OCI-LY3 (cell line): ENCODE measurements around the gene KRT9.
"Not testable (repeated sequence)": the region's sequence is repeated elsewhere in the genome, so short reads cannot be mapped to it uniquely, and the experiment has no call there.

Experiments used
- H2AFZ ChIP-seq: fragments of 200-600, 300-600 bp; shearing (Covaris generic); 2 replicates; pipeline ENCODE4 v1.6.0; 2014; ENCODE audit warnings: antibody characterized with exemption, low read depth, low read length
- H3K27ac ChIP-seq: fragments of 200-600, 300-600 bp; sonication (generic); 2 replicates; pipeline ENCODE4 v1.5.1; 2014; ENCODE audit warnings: mild to moderate bottlenecking, low read length, moderate library complexity, mixed read lengths
- H3K27me3 ChIP-seq: fragments of 200-600, 300-600 bp; sonication (generic); 2 replicates; pipeline ENCODE4 v1.6.1; 2014; ENCODE audit warnings: low read depth, low read length, mixed read lengths
- H3K36me3 ChIP-seq: fragments of 200-600, 300-600 bp; sonication (generic); replicated peaks from 2 replicates; pipeline ENCODE3; 2014; ENCODE audit warnings: low read depth, low read length, mixed read lengths
- H3K4me1 ChIP-seq: fragments of 300-600, 200-600 bp; sonication (generic); 2 replicates; pipeline ENCODE4 v1.6.1; 2014; ENCODE audit warnings: low read length, mixed read lengths
- H3K4me2 ChIP-seq: fragments of 200-600, 300-600 bp; sonication (generic); 2 replicates; pipeline ENCODE4 v1.6.1; 2014; ENCODE audit warnings: low read length, mixed read lengths
- H3K4me3 ChIP-seq: fragments of 300-600, 200-600 bp; sonication (generic); 2 replicates; pipeline ENCODE4 v1.5.1; 2014; ENCODE audit warnings: antibody characterized with exemption, mild to moderate bottlenecking, low read length, moderate library complexity
- H3K79me2 ChIP-seq: fragments of 300-600, 200-600 bp; shearing (Covaris generic); 2 replicates; pipeline ENCODE4 v1.6.1; 2014; ENCODE audit warnings: mild to moderate bottlenecking, low read length, mixed read lengths
- H3K9ac ChIP-seq: fragments of 300-600, 200-600 bp; shearing (Covaris generic); 2 replicates; pipeline ENCODE4 v1.6.0; 2014; ENCODE audit warnings: mild to moderate bottlenecking, low read length, moderate library complexity
- H3K9me3 ChIP-seq: fragments of 200-600, 300-600 bp; shearing (Covaris generic); 2 replicates; pipeline ENCODE4 v1.6.1; 2014; ENCODE audit warnings: low read length, mixed read lengths; ENCODE audit not compliant: insufficient read depth
- H4K20me1 ChIP-seq: fragments of 200-600, 300-600 bp; sonication (generic); 2 replicates; pipeline ENCODE4 v1.6.1; 2016; ENCODE audit warnings: low read length, mixed read lengths; ENCODE audit not compliant: insufficient read depth
- EZH2phosphoT487 ChIP-seq: fragments of 200-600 bp; shearing (Covaris generic); IDR thresholded peaks from 2 replicates; pipeline ENCODE4 v1.6.1; 2018; ENCODE audit warnings: antibody characterized with exemption, mixed run types, low read depth
- TF ChIP-seq, protein P1 (sequence below): fragments of 200-600, 300-600 bp; sonication (generic); IDR thresholded peaks from 2 replicates; pipeline ENCODE4 v1.5.1; 2014; ENCODE audit warnings: antibody characterized with exemption, low read length, low read depth

Gene KRT9

DNA sequence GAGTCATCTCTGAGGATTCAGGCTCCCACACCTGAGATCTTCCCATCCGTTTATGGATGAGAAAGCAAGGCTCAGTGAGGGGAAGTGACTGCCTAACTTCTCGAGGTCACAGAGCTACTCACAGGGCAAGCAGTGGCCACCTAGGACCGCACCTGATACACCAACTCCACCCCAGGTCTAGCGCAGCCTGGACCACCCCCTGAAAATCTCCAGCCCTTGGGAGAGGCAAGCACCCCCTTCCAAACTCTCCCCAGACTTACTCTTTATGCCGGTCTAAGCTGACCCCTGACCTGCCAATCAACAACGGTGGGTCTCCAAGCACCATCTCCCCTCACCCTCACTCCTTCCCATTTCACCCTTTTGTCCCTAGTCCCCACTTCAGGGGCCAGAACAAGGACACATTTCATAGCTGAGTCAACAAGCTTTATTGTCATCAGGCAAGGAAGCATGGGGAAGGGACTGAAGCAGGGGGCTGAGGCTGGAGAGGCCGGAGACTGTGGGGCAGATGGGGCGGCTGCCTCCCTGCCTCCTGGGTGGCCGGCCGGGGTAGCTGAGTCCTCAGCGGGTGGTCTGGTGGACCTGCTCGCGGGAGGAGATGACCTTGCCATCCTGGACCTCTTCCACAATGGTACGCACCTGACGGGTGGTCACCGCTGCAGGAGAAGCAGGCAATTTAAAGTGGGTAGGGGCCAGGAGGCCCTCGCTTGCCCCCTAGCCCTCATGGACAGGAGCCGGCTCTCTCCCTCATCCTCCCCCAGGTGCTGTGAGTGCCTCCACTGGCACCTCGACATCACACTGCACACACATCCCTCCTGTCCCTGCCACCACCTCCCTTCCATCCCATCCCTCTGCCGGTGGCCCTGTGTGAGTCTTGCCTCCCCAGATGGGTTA, 47.4 kb upstream of the KRT9 start:
- Histone ChIP-seq H2AFZ (no peak overlapping the region), H3K9me3 (no peaks in the 10 kb centered on the region), H3K27me3 (peaks cover 20% of the 10 kb centered on the region; the same call in 1 of the 2 replicates), H3K79me2 (no peaks in the 10 kb centered on the region), H3K9ac (no peak overlapping the region), H3K27ac (no peak overlapping the region), H3K36me3 (no peaks in the 10 kb centered on the region), H3K4me3 (no peak overlapping the region), H4K20me1 (no peaks in the 10 kb centered on the region), H3K4me1 (no peaks in the 10 kb centered on the region), H3K4me2 (no peak overlapping the region)
- TF ChIP-seq, protein P1, sequence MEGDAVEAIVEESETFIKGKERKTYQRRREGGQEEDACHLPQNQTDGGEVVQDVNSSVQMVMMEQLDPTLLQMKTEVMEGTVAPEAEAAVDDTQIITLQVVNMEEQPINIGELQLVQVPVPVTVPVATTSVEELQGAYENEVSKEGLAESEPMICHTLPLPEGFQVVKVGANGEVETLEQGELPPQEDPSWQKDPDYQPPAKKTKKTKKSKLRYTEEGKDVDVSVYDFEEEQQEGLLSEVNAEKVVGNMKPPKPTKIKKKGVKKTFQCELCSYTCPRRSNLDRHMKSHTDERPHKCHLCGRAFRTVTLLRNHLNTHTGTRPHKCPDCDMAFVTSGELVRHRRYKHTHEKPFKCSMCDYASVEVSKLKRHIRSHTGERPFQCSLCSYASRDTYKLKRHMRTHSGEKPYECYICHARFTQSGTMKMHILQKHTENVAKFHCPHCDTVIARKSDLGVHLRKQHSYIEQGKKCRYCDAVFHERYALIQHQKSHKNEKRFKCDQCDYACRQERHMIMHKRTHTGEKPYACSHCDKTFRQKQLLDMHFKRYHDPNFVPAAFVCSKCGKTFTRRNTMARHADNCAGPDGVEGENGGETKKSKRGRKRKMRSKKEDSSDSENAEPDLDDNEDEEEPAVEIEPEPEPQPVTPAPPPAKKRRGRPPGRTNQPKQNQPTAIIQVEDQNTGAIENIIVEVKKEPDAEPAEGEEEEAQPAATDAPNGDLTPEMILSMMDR: no peak
- TF ChIP-seq EZH2phosphoT487: no peak

DNA sequence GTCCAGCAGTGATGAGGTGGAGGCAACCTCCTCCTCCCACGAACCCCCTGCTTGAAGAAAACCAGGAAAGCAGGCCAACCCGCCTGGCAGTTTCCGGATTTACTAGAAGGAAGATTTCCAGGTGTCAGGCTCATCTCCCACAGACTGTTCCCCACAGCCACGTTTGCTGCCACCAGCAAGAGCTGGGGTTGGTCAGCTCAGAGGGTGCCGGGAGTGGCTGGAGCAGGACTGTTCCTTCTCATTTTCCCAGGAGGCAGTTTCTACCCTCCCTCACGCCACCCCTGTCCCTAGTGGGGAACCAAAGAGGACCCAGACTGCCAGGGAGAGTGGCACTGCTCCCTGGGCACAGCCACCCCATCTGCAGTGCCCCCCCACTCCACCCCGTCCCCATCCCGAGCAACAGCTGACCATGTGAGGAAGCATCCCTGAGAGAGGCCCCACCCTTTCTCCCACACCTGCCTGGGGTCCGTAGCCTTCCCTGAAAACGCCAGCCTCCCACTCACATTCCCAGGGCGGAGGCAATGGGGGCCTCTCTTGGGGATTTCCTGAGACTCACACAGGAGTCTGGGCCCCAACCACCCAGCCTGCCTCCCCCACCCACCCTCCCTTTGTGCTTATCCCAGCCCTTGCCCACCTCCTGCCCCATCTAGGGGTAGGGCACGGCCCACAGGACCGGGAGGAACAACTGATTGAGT, 46.6 kb upstream of the KRT9 start:
- peaks cover 20% of the 10 kb centered on the region; the same call in 1 of the 2 replicates for H3K27me3 ChIP-seq
- no peak overlapping the region for H3K4me3 ChIP-seq
- no peaks in the 10 kb centered on the region for H3K79me2 ChIP-seq
- no peaks in the 10 kb centered on the region for H3K4me1 ChIP-seq
- no peaks in the 10 kb centered on the region for H3K9me3 ChIP-seq
- no peaks in the 10 kb centered on the region for H4K20me1 ChIP-seq
- TF ChIP-seq, protein P1: no peak
- TF ChIP-seq EZH2phosphoT487: no peak
- H3K4me2 ChIP-seq: no peak overlapping the region
- H3K9ac ChIP-seq: no peak overlapping the region
- no peak overlapping the region for H3K27ac ChIP-seq
- no peaks in the 10 kb centered on the region for H3K36me3 ChIP-seq
- no peak overlapping the region for H2AFZ ChIP-seq

DNA sequence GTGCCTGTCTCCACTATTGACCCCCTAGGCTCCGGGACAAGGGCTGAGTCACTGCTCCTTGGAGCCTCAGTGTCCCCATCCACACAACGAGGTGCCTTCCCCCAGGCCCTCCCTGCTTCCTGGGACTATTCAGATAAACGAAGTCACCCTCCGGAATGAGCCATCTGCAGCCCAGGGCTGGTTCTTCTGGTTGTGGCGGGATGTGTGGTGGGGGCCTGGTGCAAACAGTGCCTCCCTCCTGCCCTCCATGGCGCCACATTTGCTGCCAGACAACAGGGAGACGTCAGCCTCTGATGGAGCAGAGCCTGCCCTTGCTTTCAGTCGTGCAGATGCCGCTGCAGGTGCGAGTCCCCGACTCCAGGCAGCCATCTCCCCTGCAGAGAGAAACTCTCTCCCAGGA, 45.8 kb upstream of the KRT9 start:
- Histone ChIP-seq H3K4me2 (no peak overlapping the region), H3K4me3 (no peak overlapping the region), H3K79me2 (no peaks in the 10 kb centered on the region), H3K36me3 (no peaks in the 10 kb centered on the region), H4K20me1 (no peaks in the 10 kb centered on the region), H3K4me1 (no peaks in the 10 kb centered on the region), H3K27ac (no peak overlapping the region), H3K9me3 (no peaks in the 10 kb centered on the region), H2AFZ (no peak overlapping the region), H3K9ac (no peak overlapping the region), H3K27me3 (peaks cover 17% of the 10 kb centered on the region; the same call in 1 of the 2 replicates)
- no peak for TF ChIP-seq EZH2phosphoT487
- TF ChIP-seq, protein P1: no peak

DNA sequence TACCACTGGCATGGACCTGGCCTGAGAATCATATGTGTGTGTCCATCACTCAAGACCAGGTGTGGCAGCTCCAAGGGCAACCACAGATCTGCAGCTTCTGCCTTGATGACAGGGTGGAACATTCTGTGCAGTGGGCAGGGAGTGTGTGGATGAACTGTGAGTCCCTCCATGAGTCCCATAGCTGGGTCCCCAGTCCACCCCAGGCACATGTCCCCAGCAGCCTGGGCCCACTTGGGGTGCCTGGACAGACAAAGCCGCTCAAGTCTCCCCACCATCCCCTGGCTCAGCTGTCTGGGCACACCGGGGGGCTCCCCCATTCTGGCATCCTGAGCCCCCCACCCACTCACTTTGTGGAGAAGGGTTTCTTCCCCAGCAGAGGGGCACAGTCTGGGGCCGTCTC, 45.3 kb upstream of the KRT9 start:
- Histone ChIP-seq H3K9ac (no peak overlapping the region), H3K9me3 (no peaks in the 10 kb centered on the region), H3K36me3 (no peaks in the 10 kb centered on the region), H4K20me1 (no peaks in the 10 kb centered on the region), H3K27ac (no peak overlapping the region), H3K79me2 (no peaks in the 10 kb centered on the region), H3K4me1 (no peaks in the 10 kb centered on the region), H3K4me3 (no peak overlapping the region), H2AFZ (no peak overlapping the region), H3K4me2 (no peak overlapping the region), H3K27me3 (peaks cover 16% of the 10 kb centered on the region; the same call in 1 of the 2 replicates)
- TF ChIP-seq EZH2phosphoT487: no peak
- TF ChIP-seq, protein P1: no peak

DNA sequence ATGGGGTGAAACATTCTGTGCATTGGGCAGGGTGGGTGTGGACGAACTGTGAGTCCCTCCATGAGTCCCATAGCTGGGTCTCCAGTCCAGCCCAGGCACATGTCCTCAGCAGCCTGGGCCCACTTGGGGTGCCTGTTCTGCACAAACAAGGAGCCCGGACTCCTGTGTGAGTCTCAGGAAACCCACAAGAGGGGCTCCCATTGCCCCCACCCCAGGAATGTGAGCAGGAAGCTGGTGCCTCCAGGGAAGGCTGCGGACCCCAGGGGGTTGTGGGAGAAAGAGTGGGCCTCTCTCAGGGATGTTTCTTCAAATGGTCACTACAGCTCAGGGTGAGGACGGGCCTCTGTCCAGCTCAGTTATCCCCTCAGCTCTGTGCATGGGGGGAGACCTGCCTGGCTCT, 44.6 kb upstream of the KRT9 start:
- not testable (repeated sequence) for H3K9ac ChIP-seq, H3K79me2 ChIP-seq, H3K4me2 ChIP-seq, H3K4me3 ChIP-seq, H4K20me1 ChIP-seq, H3K9me3 ChIP-seq, H3K4me1 ChIP-seq, H3K27ac ChIP-seq, H3K36me3 ChIP-seq, H2AFZ ChIP-seq
- peaks cover 16% of the 10 kb centered on the region; the same call in 1 of the 2 replicates for H3K27me3 ChIP-seq
